ENCODE data around the gene GRPEL2. TPM values are rescaled to one million over a fixed set of nuclear protein-coding genes. Genes with fewer than 3 reads are reported as not detected.

Gene GRPEL2
- total and polyA plus RNA-seq, 4 donors: 14.6 to 33.4 (median 18.8) TPM

DNA sequence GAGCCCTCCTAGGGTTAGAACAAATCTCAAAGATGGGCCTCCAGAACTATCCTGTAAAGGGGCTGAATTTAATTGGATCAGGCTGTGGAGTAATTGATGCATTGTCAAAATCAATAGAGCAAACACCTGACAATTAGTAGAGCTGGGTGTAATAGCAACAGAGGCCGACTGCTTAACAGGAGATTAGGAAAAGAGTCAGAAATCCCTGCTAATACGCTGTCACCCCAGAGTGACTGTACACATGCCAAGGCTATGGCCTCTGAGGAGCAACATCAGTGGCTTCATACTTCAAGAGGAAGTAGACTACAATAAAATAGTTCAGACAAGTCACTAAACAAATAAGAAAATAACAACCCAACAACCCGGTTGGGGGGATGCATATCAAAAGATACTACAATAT is 18.7 kb upstream of the GRPEL2 start:
- WGBS (ENCODE audit: insufficient coverage): 60% methylated on average over 1 of the region's 3 CpGs
- H3K27me3 ChIP-seq (ENCODE audit: control insufficient read depth, insufficient read depth, low read length): no peaks in the 10 kb centered on the region
- H3K4me3 ChIP-seq (ENCODE audit: low read depth, low read length): no peak overlapping the region
- H3K4me1 ChIP-seq (ENCODE audit: control insufficient read depth, insufficient read depth, low read length): peaks cover 3% of the 10 kb centered on the region
- no peak overlapping the region for H3K27ac ChIP-seq (ENCODE audit: low read depth, low read length)
- H3K36me3 ChIP-seq (ENCODE audit: control insufficient read depth, insufficient read depth, low read length): no peaks in the 10 kb centered on the region
- no peaks in the 10 kb centered on the region for H3K9me3 ChIP-seq (ENCODE audit: control insufficient read depth, insufficient read depth, low read length)
- no peak for DNase-seq (ENCODE audit: low read depth in 4 of 6, low spot score in 6 of 6)

DNA sequence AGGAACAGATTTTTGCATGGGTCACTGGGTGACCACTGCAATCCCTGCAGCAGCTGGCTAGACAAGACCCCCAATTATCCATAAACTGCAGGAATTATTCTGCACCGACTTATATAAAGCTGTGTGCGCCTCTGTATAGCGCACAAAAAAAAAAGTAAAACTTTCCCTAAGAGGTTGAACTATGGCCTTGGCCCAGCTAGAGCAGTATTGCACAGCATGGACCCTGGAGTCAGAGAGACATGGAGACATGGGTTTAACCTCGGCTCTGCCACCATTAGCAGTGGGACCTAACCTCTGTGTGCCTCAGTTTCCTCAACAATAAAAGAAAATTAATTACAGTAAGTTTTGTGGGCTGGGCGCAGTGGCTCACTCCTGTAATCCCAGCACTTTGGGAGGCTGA is 17.1 kb upstream of the GRPEL2 start:
- H3K36me3 ChIP-seq (ENCODE audit: control insufficient read depth, insufficient read depth, low read length): no peaks in the 10 kb centered on the region

DNA sequence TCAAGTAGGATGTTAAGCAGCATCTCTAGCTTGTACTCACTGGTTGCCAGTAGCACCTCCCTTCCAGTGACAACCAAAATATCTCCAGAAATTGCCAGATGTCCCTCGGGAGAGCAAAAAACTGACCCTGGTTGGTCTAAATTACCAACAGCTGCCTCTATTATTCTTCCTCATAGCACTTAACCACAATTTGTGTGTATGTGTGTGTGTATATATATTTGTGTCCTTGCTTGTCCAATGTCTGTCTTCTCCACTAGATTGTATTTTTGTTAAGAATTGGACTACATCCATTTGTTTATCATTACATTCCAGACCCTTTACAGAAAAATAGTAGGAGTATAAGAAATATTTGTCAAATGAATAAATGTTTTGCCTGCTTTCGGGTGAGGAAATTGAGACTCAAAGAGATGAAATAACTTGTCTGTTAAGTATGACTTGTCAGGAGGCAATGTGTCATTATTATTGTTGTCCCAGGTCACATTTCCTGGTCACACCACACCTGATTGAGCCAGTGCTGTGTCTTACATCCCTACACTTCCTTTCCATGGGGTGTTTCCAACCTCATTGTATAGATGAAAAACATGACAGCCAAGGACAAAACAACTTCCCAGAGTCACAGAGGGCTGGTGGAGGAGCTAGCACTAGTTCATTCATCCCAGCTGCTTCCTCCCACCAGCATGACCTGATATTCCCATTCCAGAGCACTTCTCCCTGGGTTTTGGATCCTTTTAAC is 11.4 kb upstream of the GRPEL2 start:
- Histone ChIP-seq H3K36me3 (ENCODE audit: control insufficient read depth, insufficient read depth, low read length) (no peaks in the 10 kb centered on the region), H3K4me1 (ENCODE audit: control insufficient read depth, insufficient read depth, low read length) (no peaks in the 10 kb centered on the region), H3K27ac (ENCODE audit: low read depth, low read length) (no peak overlapping the region), H3K4me3 (ENCODE audit: low read depth, low read length) (no peak overlapping the region), H3K27me3 (ENCODE audit: control insufficient read depth, insufficient read depth, low read length) (no peaks in the 10 kb centered on the region), H3K9me3 (ENCODE audit: control insufficient read depth, insufficient read depth, low read length) (no peaks in the 10 kb centered on the region)
- no peak for DNase-seq (ENCODE audit: low read depth in 4 of 6, low spot score in 6 of 6)
- WGBS (ENCODE audit: insufficient coverage): no CpG with 5 or more reads among the region's 2 CpGs

More for the DNA sequence above, 17.1 kb upstream of the GRPEL2 start:
- no peak for DNase-seq (ENCODE audit: low read depth in 4 of 6, low spot score in 6 of 6)
- 88% methylated on average over 5 of the region's 5 CpGs for WGBS (ENCODE audit: insufficient coverage)
- Histone ChIP-seq H3K4me3 (ENCODE audit: low read depth, low read length) (no peak overlapping the region), H3K4me1 (ENCODE audit: control insufficient read depth, insufficient read depth, low read length) (no peaks in the 10 kb centered on the region), H3K9me3 (ENCODE audit: control insufficient read depth, insufficient read depth, low read length) (no peaks in the 10 kb centered on the region), H3K27me3 (ENCODE audit: control insufficient read depth, insufficient read depth, low read length) (no peaks in the 10 kb centered on the region), H3K27ac (ENCODE audit: low read depth, low read length) (no peak overlapping the region)

DNA sequence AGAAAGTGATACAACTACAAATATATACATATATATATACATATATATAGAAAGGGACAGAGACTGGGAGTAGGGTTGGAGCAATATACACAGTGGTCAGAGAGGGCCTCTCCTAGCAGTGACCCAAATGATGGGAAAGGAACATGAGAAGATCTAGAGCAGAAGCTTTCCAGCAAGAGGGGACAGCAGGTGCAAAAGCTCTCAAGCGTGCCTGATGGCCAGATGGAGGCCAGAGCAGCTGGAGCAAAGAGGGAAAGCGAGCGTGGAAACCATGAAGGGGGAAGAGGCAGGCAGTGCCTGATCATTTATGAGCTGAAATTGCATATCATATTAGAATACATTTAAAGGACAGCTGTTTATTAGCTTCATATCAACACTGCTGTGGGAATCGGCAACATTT is 7.6 kb upstream of the GRPEL2 start:
- Histone ChIP-seq H3K27ac (ENCODE audit: low read depth, low read length) (no peak overlapping the region), H3K4me3 (ENCODE audit: low read depth, low read length) (no peak overlapping the region), H3K4me1 (ENCODE audit: control insufficient read depth, insufficient read depth, low read length) (no peaks in the 10 kb centered on the region), H3K9me3 (ENCODE audit: control insufficient read depth, insufficient read depth, low read length) (no peaks in the 10 kb centered on the region), H3K36me3 (ENCODE audit: control insufficient read depth, insufficient read depth, low read length) (no peaks in the 10 kb centered on the region), H3K27me3 (ENCODE audit: control insufficient read depth, insufficient read depth, low read length) (no peaks in the 10 kb centered on the region)
- 100% methylated on average over 1 of the region's 4 CpGs for WGBS (ENCODE audit: insufficient coverage)
- peak in 1 of 6 donors; percentile 17 for DNase-seq (ENCODE audit: low read depth in 4 of 6, low spot score in 6 of 6)

DNA sequence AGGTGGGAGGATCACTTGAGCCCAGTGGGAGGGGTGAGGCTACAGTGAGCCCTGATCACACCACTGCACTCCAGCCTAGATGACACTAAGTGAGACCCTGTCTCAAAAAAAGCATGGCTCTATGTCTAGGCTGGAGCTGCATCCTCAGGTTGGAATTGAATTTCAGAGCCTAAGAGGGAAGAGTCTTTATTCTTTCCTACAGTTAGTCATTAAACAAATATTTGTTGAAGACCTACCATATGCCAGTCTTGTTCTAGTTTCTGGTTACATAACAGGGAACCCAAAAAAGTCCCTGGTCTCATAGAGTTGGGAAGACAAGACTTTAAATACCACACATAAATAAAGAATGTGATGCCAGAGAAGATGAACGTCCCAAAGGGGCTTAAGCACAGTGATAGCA is 6.9 kb upstream of the GRPEL2 start:
- Histone ChIP-seq H3K36me3 (ENCODE audit: control insufficient read depth, insufficient read depth, low read length) (no peaks in the 10 kb centered on the region), H3K4me3 (ENCODE audit: low read depth, low read length) (no peak overlapping the region), H3K27me3 (ENCODE audit: control insufficient read depth, insufficient read depth, low read length) (no peaks in the 10 kb centered on the region), H3K9me3 (ENCODE audit: control insufficient read depth, insufficient read depth, low read length) (no peaks in the 10 kb centered on the region), H3K4me1 (ENCODE audit: control insufficient read depth, insufficient read depth, low read length) (no peaks in the 10 kb centered on the region), H3K27ac (ENCODE audit: low read depth, low read length) (no peak overlapping the region)
- no peak for DNase-seq (ENCODE audit: low read depth in 4 of 6, low spot score in 6 of 6)
- 40% methylated on average over 1 of the region's 1 CpG for WGBS (ENCODE audit: insufficient coverage)

DNA sequence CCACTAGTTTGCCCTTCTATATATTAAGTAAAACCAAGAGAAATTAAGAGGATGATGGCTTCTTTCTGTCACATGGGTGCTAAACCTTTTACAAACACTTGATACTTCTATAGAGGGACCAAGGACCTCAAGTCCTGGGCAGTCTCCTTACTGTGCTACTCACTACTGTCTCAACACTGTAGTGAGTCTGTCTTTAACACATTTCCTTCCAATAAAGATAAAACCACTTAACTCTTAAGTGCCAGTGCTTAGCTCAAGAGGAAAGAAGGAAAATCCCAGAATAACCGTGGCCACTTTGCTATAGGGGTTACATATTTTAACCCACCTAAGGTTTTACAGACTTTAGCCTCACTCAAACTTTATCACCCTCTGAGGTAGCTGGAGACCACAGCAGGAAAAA is 4.4 kb upstream of the GRPEL2 start:
- WGBS (ENCODE audit: insufficient coverage): no CpG with 5 or more reads among the region's 1 CpG

DNA sequence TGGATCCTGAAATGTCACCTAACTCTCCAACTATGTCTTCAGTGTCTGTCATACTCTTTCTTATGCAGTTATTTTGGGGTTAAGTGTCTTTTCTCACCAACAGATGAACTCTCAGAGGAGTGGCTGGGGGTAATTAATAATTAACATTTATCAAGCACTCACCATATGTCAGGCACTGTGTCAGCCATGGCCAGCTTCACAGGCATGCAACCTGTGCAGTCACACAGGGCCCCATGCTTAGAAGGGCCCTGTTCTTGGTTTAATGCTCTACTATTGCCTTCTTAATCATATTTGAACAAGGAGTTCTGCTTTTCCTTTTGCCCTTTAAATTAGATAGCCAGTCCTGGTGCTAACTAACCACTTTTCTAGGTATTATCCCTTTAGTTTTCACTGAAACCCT is 3.4 kb upstream of the GRPEL2 start:
- peaks cover 11% of the 10 kb centered on the region for H3K4me1 ChIP-seq (ENCODE audit: control insufficient read depth, insufficient read depth, low read length)
- no peak for DNase-seq (ENCODE audit: low read depth in 4 of 6, low spot score in 6 of 6)
- H3K27ac ChIP-seq (ENCODE audit: low read depth, low read length): no peak overlapping the region
- H3K4me3 ChIP-seq (ENCODE audit: low read depth, low read length): no peak overlapping the region
- H3K36me3 ChIP-seq (ENCODE audit: control insufficient read depth, insufficient read depth, low read length): no peaks in the 10 kb centered on the region
- H3K27me3 ChIP-seq (ENCODE audit: control insufficient read depth, insufficient read depth, low read length): no peaks in the 10 kb centered on the region
- H3K9me3 ChIP-seq (ENCODE audit: control insufficient read depth, insufficient read depth, low read length): no peaks in the 10 kb centered on the region

More for the DNA sequence above, 4.4 kb upstream of the GRPEL2 start:
- Histone ChIP-seq H3K4me3 (ENCODE audit: low read depth, low read length) (no peak overlapping the region), H3K9me3 (ENCODE audit: control insufficient read depth, insufficient read depth, low read length) (no peaks in the 10 kb centered on the region), H3K36me3 (ENCODE audit: control insufficient read depth, insufficient read depth, low read length) (no peaks in the 10 kb centered on the region), H3K4me1 (ENCODE audit: control insufficient read depth, insufficient read depth, low read length) (peaks cover 8% of the 10 kb centered on the region), H3K27ac (ENCODE audit: low read depth, low read length) (no peak overlapping the region), H3K27me3 (ENCODE audit: control insufficient read depth, insufficient read depth, low read length) (no peaks in the 10 kb centered on the region)
- no peak for DNase-seq (ENCODE audit: low read depth in 4 of 6, low spot score in 6 of 6)

DNA sequence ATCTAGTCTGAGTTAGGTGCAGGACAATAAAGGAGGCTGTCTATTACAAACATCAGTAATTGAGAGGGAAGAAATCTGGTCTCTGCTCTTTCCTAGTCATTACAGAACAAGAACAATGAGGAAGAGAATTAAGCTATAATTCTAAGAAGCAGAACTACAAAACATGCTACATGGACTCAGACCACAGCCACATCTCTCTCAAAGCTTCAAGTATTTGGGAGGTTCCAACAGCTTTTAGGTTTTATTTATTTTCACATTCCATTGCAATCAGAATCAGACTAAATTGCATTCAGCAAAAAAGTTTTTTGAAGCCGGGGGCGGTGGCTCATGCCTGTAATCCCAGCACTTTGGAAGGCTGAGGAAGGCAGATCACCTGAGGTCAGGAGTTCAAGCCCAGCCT is 1.1 kb upstream of the GRPEL2 start:
- no peak overlapping the region for H3K27ac ChIP-seq (ENCODE audit: low read depth, low read length)
- no peak overlapping the region for H3K4me3 ChIP-seq (ENCODE audit: low read depth, low read length)
- WGBS (ENCODE audit: insufficient coverage): 80% methylated on average over 2 of the region's 2 CpGs
- H3K9me3 ChIP-seq (ENCODE audit: control insufficient read depth, insufficient read depth, low read length): no peaks in the 10 kb centered on the region
- DNase-seq (ENCODE audit: low read depth in 4 of 6, low spot score in 6 of 6): no peak
- peaks cover 11% of the 10 kb centered on the region for H3K4me1 ChIP-seq (ENCODE audit: control insufficient read depth, insufficient read depth, low read length)
- peaks cover 4% of the 10 kb centered on the region for H3K36me3 ChIP-seq (ENCODE audit: control insufficient read depth, insufficient read depth, low read length)
- H3K27me3 ChIP-seq (ENCODE audit: control insufficient read depth, insufficient read depth, low read length): no peaks in the 10 kb centered on the region

DNA sequence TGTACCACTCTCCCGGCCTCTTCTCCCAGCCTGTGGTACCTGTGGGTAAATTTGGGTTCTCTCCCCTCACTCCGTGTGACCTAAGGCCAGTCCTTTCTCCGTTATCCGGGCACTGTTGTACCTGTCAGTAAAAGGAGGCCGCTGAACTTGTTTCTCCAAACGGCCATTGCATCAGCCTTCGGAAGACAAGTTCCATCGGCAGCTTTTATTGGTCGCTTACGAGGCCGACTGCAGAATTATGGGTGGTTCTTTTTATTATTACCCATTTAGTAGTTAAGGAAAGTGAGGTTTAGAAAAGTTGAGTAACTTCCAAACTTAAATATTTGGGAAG is 558 bp downstream of the GRPEL2 start:
- peak overlapping the region; percentile 93 for H3K4me3 ChIP-seq (ENCODE audit: low read depth, low read length)
- H3K9me3 ChIP-seq (ENCODE audit: control insufficient read depth, insufficient read depth, low read length): no peaks in the 10 kb centered on the region
- H3K36me3 ChIP-seq (ENCODE audit: control insufficient read depth, insufficient read depth, low read length): peaks cover 11% of the 10 kb centered on the region
- peaks cover 11% of the 10 kb centered on the region for H3K4me1 ChIP-seq (ENCODE audit: control insufficient read depth, insufficient read depth, low read length)
- peak overlapping the region; percentile 88 for H3K27ac ChIP-seq (ENCODE audit: low read depth, low read length)
- H3K27me3 ChIP-seq (ENCODE audit: control insufficient read depth, insufficient read depth, low read length): no peaks in the 10 kb centered on the region
- 0% methylated on average over 7 of the region's 11 CpGs for WGBS (ENCODE audit: insufficient coverage)
- no peak for DNase-seq (ENCODE audit: low read depth in 4 of 6, low spot score in 6 of 6)

DNA sequence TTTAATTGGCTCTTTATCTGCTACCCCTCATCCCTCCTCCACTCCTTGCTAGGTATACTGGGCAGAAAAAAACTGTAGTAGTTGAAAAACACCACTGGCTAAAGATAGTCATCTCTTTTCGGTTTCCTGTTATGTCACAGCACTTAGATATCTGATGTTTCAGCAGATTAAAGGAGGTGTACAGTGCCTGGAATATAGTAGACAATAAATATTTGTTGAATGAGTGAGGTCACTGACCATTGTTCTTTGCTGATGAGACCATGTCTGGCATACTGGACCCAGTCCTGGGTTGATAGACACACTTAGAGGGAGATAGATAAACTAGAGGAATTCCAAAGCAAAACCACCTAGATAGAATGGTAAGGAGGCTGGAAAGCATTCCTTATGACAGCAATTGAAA is 3.2 kb downstream of the GRPEL2 start:
- WGBS (ENCODE audit: insufficient coverage): no CpG with 5 or more reads among the region's 1 CpG
- Histone ChIP-seq H3K4me1 (ENCODE audit: control insufficient read depth, insufficient read depth, low read length) (peaks cover 11% of the 10 kb centered on the region), H3K9me3 (ENCODE audit: control insufficient read depth, insufficient read depth, low read length) (no peaks in the 10 kb centered on the region), H3K4me3 (ENCODE audit: low read depth, low read length) (no peak overlapping the region), H3K27me3 (ENCODE audit: control insufficient read depth, insufficient read depth, low read length) (no peaks in the 10 kb centered on the region), H3K27ac (ENCODE audit: low read depth, low read length) (no peak overlapping the region), H3K36me3 (ENCODE audit: control insufficient read depth, insufficient read depth, low read length) (peaks cover 14% of the 10 kb centered on the region)
- DNase-seq (ENCODE audit: low read depth in 4 of 6, low spot score in 6 of 6): no peak

Data from spinal cord (tissue), 10 donors.